Colonic mucosa (tissue), 4 donors: ENCODE data around the gene PC. TPM values are rescaled to one million over a fixed set of nuclear protein-coding genes. Genes with fewer than 3 reads are reported as not detected.

Experiments
- DNase-seq: peaks from one replicate; pipeline ENCODE4 v3.0.0-alpha.2; 2020
- H3K27ac ChIP-seq: fragments of 200-600 bp; one replicate; pipeline ENCODE4 v1.8.0; 2021
- H3K27me3 ChIP-seq: fragments of 200-600 bp; one replicate; pipeline ENCODE4 v1.8.0; 2021
- H3K36me3 ChIP-seq: fragments of 200-600 bp; one replicate; pipeline ENCODE4 v1.8.0; 2021
- H3K4me1 ChIP-seq: fragments of 200-600 bp; one replicate; pipeline ENCODE4 v1.8.0; 2021; ENCODE audit warnings: mild to moderate bottlenecking
- H3K4me3 ChIP-seq: fragments of 200-600 bp; one replicate; pipeline ENCODE4 v1.8.0; 2021
- H3K9ac ChIP-seq, 2 donors: one replicate each; pipeline ENCODE4 v1.7.0; 2013; ENCODE audit warnings: control low read depth in 2 of 2, low read depth in 2 of 2, low read length in 2 of 2
- H3K9me3 ChIP-seq: fragments of 200-600 bp; one replicate; pipeline ENCODE4 v1.8.0; 2021
- CTCF ChIP-seq: fragments of 200-600 bp; IDR thresholded peaks from one replicate; pipeline ENCODE4 v1.8.0; 2022; ENCODE audit warnings: antibody characterized with exemption, mild to moderate bottlenecking
- intact Hi-C: fragments of 100-400 bp; cut with DNase I; formaldehyde crosslinking; loops from one replicate; pipeline ENCODE4 v1.14.1; 2022
- total RNA-seq, 2 donors: library from RNA; stranded (reverse); fragmentation: NEBNext Ultra II Directional in 1 of 2; extraction: Animal tissue kit (Norgen Biotek cat#: 25700) in 1 of 2; gene quantifications; one replicate each; pipeline ENCODE4 v1.2.1, GENCODE V29; 2021
- donor health status: healthy.
- donor health status: DM: no; HTN: no; CAD: no.
- donor health status: DM: no; HTN: no; CAD: no.

The PC gene
- total RNA-seq, 2 donors from 2014 or later, result 47.7 to 60.1 TPM

GRCh38 chr11:66932543-66932942, 25.6 kb downstream of the PC start:
- TF ChIP-seq CTCF, result no peak
- H3K36me3 ChIP-seq, result no peaks in the 10 kb centered on the region
- no peak for DNase-seq
- no peak overlapping the region for H3K27ac ChIP-seq
- H3K27me3 ChIP-seq, result no peaks in the 10 kb centered on the region
- H3K9ac ChIP-seq, result no peak overlapping the region
- H3K4me1 ChIP-seq, result no peaks in the 10 kb centered on the region
- H3K4me3 ChIP-seq, result no peak overlapping the region
- intact Hi-C loops, result no loop called here
- no peaks in the 10 kb centered on the region for H3K9me3 ChIP-seq

DNA sequence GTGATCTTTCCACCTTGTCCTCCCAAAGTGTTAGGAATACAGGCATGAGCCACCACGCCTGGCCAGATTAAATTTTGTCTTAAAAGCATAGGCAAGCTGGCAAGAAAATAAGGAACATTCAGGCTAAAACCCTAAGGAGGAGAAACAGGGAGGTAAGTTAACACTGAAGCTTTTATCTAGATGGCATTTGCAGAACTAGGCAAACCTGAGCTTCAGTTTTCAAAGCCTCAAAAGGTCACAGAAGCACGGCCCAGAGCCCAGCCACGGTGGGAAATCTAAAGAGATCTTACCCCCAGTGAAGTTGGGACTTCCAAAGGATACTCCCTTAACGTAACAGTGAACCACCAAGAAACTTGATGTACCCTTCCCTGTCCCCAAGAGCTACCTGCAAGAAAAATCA, 28.4 kb downstream of the PC start:
- no peak overlapping the region for H3K9ac ChIP-seq
- H3K27ac ChIP-seq, result no peak overlapping the region
- TF ChIP-seq CTCF, result no peak
- intact Hi-C loops, result no loop called here
- no peaks in the 10 kb centered on the region for H3K9me3 ChIP-seq
- no peaks in the 10 kb centered on the region for H3K4me1 ChIP-seq
- H3K4me3 ChIP-seq, result no peak overlapping the region
- DNase-seq, result no peak
- H3K36me3 ChIP-seq, result no peaks in the 10 kb centered on the region
- no peaks in the 10 kb centered on the region for H3K27me3 ChIP-seq

DNA sequence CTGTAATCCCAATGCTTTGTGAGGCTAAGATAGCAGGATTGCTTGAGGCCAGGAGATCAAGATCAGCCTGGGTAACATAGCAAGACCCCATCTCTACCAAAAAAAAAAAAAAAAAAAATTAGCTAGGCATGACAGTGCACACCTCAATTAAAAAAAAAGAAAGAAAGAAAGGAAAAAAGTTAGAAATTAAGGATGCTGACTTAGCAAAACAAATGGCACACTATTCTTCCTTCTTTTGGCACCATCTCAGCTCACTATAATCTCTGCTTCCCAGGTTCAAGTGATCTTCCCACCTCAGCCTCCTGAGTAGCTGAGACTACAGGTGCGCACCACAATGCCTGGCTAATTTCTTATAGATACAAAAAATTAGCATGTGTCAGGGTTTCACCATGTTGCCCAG, 33.9 kb downstream of the PC start:
- Histone ChIP-seq H3K9me3 (no peaks in the 10 kb centered on the region), H3K27me3 (no peaks in the 10 kb centered on the region), H3K4me3 (no peak overlapping the region), H3K36me3 (no peaks in the 10 kb centered on the region), H3K27ac (no peak overlapping the region), H3K4me1 (no peaks in the 10 kb centered on the region), H3K9ac (no peak overlapping the region)
- intact Hi-C loops, result no loop called here
- no peak for TF ChIP-seq CTCF
- no peak for DNase-seq

DNA sequence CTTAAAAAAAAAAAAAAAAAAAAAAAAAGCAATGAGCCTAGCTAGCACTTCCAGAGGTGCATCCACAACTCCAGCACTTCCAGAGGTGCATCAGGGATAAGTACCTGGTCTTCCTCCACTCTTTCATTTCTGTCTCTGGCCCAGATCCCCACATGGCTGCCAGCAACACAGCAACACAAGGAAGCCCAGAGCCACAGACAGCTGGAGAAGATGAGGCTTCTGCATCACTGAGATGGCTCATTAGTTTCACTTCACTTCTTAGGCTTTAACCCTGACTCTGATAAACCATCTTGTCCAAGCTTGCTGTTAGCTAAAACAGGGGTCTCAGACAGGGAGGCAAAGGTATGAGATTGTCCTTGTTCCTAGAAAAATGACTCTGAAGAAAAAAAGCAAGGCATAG, 35.6 kb downstream of the PC start:
- H3K4me1 ChIP-seq, result no peaks in the 10 kb centered on the region
- DNase-seq, result no peak
- no peaks in the 10 kb centered on the region for H3K9me3 ChIP-seq
- intact Hi-C loops, result no loop called here
- no peak overlapping the region for H3K27ac ChIP-seq
- no peak for TF ChIP-seq CTCF
- H3K4me3 ChIP-seq, result no peak overlapping the region
- H3K27me3 ChIP-seq, result no peaks in the 10 kb centered on the region
- no peak overlapping the region for H3K9ac ChIP-seq
- no peaks in the 10 kb centered on the region for H3K36me3 ChIP-seq

- H3K9me3 ChIP-seq, result no peaks in the 10 kb centered on the region
- no peak for DNase-seq
- no peaks in the 10 kb centered on the region for H3K36me3 ChIP-seq
- H3K9ac ChIP-seq, result no peak overlapping the region
- H3K27me3 ChIP-seq, result no peaks in the 10 kb centered on the region
- no peak overlapping the region for H3K4me3 ChIP-seq
- intact Hi-C loops, result no loop called here
- no peak overlapping the region for H3K27ac ChIP-seq
- no peak for TF ChIP-seq CTCF
- H3K4me1 ChIP-seq, result peaks cover under 1% of the 10 kb centered on the region
Measured at GRCh38 chr11:66920978-66921784, 37.0 kb downstream of the PC start.
